ENCODE measurements around the gene MXRA8.

- TF ChIP-seq FOXA1 (IDR thresholded peaks at IDR 0.05) (no peak), ELF4 (IDR thresholded peaks at IDR 0.05) (no peak), SUZ12 (IDR thresholded peaks at IDR 0.05) (no peak), TARDBP (IDR thresholded peaks at IDR 0.05) (no peak)
Measured at GRCh38 chr1:1360506-1361169, 2.3 kb upstream of the MXRA8 start.

Data from HEK293T (cell line).